GM19467 (cell line): ENCODE results near the gene USE1.

Source experiments
- ATAC-seq: cut with Tn5 transposase; IDR thresholded peaks from one replicate; pipeline ENCODE4 v1.9.1; 2021; ENCODE audit warnings: mild to moderate bottlenecking, moderate library complexity; ENCODE audit not compliant: unreplicated experiment

The USE1 gene

GRCh38 chr19:17256130-17256529 lies 41.0 kb downstream of the USE1 start:
- ATAC-seq, result no peak

- no peak for ATAC-seq
Observed at GRCh38 chr19:17259118-17259780, 44.1 kb downstream of the USE1 start.

- no peak for ATAC-seq
Observed at GRCh38 chr19:17259934-17260333, 44.8 kb downstream of the USE1 start.

- ATAC-seq, result peak; percentile 79
Observed at GRCh38 chr19:17260842-17261325, 45.7 kb downstream of the USE1 start.

- no peak for ATAC-seq
Observed at GRCh38 chr19:17262557-17262956, 47.4 kb downstream of the USE1 start.

- ATAC-seq, result no peak
Observed at GRCh38 chr19:17263712-17264640, 48.8 kb downstream of the USE1 start.

GRCh38 chr19:17264641-17264979 lies 49.5 kb downstream of the USE1 start, which contains the start of gene USHBP1:
Gene USHBP1 (minus strand): TSS chr19:17264745. CDS start chr19:17264299, 446 bp downstream.
- no peak for ATAC-seq

GRCh38 chr19:17266026-17266425 lies 50.9 kb downstream of the USE1 start:
- ATAC-seq, result no peak

GRCh38 chr19:17266589-17266974 lies 51.4 kb downstream of the USE1 start:
- no peak for ATAC-seq

- peak; percentile 86 for ATAC-seq
Observed at GRCh38 chr19:17266975-17267788, 52.0 kb downstream of the USE1 start, which contains the start of gene BABAM1. Gene BABAM1 (plus strand): TSS chr19:17267443. CDS start chr19:17268807, 1,364 bp downstream.

- no peak for ATAC-seq
Observed at GRCh38 chr19:17268754-17269153, 53.6 kb downstream of the USE1 start.
